HG03558 (cell line): ENCODE results near the gene UBE2B.
"Not testable (repeated sequence)": the region's sequence is repeated elsewhere in the genome, so short reads cannot be mapped to it uniquely, and the experiment has no call there.

Source experiments
- ATAC-seq: cut with Tn5 transposase; IDR thresholded peaks from one replicate; pipeline ENCODE4 v1.9.1; 2021; ENCODE audit warnings: moderate number of reproducible peaks; ENCODE audit not compliant: unreplicated experiment; ENCODE audit errors: extremely low read depth

UBE2B gene

DNA sequence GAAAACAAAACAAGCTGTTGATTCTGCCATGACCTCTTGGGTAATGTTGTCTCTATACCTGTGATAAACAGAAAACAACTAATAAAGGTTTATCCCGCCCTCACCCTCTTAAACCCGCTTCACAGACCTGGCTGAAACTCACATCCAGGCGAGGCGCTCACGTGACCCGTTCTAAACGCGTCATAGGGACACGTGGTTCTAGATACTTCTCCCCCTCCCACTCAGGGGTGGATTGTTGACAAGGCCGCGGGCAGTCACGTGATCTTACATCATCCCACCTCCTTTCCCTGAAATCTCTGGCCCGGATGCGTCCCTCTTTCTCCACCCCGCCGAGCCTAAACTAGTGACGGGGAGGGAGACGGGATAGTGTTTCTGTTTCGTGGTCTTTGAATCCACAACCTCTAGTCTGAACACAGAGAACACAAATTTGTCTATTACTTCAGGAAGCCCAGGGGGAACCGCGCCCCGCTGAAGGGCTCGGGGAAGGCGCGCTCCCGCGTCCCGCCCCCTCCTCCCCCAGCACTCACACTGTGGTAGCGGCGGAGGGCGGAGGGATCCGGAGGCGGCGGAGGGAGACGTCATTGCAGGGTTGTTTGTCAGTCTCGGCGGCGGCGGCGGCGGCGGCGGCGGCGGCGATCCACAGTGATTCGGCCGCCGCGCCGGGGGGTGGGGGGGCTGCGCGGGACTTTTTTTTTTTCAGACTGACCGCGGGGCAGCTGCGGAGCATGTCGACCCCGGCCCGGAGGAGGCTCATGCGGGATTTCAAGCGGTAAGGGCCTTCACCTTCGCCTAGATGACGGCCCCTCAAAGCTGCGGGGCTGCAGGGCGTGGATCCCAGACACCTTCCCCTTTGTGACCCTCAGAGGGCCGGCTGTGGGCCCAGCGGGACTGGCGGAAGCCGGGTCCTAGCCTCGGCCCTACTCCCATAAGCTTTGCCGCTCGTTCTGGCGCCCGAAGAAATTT lies at the start of gene UBE2B:
Gene UBE2B (plus strand): TSS at position 699 of the 963 bp plus-strand sequence. CDS start 27 bp downstream, at position 726.
- ATAC-seq: peak; percentile 52

DNA sequence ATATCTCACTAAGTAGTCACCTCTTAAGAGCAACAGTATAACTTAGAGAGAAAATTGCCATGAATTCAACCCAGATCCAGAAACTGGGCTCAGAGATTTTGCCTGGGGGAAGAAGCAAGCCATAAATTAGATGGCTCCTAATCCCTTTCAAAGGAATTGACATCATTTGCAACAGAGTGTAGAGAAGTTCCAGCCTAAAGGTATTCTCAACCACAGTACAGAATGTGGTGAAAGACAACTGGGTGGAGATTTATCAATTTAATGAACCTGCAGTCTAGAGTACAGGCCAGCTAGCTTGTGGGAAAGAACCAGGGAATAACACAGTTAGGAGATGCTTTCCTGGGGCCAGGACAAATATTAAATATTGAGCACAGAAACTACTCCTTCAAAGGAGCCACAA lies 44.0 kb upstream of the UBE2B start:
- ATAC-seq: no peak

DNA sequence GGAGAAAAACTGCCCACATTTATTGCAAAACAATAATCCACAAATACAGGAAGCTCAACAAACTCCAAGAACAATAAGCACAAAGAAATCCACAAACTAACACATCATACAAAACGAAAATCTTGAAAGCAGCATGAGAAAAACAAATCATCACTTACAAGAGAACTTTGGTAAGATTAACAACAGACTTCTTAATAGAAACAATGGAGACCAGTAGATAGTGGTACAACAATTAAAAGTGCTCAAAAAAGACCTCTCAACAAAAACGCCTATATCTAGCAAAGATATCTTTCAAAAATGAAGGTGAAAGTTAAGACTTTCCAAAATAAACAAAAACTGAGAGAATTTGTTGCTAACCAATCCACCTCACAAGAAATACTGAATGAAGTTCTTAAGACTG lies 42.8 kb upstream of the UBE2B start:
- no peak for ATAC-seq

DNA sequence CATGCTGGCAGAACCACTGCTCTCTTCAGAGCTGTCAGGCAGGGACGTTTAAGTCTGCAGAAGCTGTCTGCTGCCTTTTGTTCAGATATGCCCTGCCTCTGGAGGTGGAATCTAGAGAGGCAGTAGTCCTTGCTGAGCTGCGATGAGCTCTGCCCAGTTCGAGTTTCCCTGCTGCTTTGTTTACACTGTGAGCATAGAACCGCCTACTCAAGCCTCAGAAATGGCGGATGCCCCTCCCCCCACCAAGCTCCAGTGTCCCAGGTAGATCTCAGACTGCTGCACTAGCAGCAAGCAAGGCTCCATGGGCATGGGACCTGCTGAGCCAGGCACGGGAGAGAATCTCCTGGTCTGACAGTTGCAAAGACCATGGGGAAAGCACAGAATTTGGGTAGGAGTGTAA lies 34.5 kb upstream of the UBE2B start:
- ATAC-seq: not testable (repeated sequence)

DNA sequence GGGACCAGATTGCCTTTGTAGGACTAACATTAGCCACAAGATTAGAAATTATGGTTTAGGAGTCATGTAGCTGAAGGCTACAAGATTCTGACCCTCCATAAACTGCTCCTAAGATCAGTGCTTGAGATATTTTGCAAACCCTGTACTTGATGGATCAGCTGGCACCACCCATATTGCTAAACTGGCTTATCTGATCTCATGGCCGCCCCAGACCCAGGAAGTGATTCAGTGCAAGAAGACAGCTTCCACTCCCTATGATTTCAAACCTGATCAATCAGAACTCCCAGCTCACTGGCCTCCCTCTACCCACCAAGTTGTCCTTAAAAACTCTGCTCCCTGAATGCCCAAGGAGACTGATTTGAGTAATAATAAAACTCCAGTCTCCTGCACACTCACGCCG lies 27.9 kb upstream of the UBE2B start:
- not testable (repeated sequence) for ATAC-seq

DNA sequence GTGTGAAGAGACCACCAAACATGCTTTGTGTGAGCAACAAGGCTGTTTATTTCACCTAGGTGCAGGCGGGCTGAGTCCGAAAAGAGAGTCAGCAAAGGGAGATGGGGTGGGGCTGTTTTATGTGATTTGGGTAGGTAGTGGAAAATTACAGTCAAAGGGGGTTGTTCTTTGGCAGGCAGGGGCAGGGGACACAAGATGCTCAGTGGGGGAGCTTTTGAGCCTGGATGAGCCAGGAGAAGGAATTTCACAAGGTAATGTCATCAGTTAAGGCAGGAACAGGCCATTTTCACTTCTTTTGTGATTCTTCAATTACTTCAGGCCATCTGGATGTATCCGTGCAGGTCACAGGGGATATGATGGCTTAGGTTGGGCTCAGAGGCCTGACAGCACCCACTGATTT lies 25.9 kb upstream of the UBE2B start:
- ATAC-seq: not testable (repeated sequence)

DNA sequence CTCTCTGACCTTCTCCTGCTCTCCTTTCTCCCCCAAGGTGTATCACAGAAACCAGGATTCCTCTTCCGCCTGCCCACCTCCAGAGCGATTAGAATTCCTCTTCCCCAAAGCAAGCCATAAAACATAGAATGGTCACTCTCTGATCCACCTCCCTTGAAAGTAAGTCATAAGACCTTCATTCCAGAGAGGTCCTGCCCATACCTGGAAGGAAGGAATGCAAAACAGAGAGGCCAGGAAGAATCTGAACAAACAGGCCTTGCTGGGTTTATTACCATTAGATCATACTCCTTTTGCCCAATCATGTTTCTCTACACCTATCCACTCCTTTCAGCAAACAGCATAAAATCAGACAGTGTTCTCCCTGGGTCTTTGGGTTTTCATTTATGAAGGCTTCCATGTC lies 25.4 kb upstream of the UBE2B start:
- ATAC-seq: no peak

DNA sequence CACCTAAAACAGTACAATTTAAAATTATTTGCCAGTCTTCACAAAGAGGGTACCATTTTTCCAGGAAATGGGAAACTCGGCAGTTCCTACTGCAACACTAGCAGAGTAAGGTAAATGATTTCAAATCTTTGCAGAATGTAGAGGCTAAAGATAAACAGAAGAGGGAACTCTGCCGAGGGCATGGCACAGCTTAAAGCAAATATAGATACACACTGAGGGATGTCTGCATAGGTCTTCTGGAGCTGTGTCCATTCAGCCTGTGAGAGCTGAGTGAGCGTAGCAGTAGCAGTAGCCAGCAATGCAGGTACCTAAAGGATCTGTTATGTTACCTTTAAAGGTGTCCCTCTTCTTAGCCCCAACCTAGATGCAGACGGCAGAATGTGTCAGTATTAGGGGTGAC lies 21.9 kb upstream of the UBE2B start:
- ATAC-seq: no peak

DNA sequence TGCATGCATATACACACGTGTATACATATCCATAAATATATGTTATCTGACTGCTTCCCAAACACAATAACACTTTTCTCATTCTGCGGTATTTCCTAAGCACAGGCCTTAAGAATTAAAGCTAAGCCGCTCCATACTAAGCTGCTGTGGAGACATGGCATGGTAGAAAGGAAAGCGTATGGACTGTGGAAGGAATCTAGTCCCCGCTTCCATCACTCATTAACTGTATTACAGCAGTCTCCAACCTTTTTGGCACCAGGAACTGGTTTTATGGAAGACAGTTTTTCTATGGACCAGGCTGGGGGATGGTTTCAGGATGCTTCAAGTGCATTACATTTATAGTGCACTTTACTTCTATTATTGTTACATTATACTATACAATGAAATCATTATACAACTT lies 15.7 kb upstream of the UBE2B start:
- ATAC-seq: no peak

DNA sequence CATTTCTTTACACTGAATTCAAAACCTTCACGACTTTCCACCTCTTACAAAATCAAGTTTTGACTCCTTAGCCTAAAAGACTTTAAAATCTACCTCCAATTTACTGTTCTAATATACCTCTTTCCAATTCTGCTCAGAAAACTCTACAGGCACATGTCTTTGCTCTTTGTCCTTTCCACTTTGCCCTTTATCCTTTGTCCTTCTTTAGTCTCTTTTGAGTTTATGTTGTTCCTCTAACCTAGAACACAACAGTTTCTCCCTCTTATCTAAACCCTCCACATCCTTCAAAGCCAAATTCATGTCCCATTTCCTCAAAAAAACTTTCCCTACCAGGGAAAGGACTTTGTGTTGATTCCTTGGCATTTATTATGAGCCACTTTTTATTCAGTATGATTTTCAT lies 5.8 kb upstream of the UBE2B start:
- ATAC-seq: no peak

DNA sequence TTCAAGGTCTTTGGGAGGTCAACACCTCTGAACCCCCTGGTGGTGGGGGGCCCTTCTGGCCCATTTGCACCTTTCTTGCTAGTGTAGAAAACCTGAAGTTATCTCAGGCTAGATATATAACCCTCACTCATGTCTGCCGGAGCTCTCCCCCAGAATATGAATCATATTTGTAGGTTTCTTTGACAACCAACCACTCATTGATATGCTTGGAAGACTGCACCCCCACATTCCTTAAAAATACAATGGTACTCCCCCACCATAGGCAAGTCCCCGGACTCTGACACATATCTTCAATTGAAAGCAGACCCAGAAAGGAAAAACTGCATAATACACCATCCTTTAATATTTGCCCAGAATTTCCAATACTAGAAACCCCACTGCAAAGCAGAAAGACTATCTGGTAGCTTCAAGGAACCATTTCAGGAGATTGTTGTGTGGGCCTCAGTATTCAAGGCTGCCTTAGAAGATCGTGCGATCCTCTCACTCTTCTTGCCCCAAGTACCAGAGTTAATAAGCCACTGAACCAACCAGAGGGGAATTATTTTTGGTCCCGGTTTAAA lies 978 bp upstream of the UBE2B start:
- no peak for ATAC-seq

DNA sequence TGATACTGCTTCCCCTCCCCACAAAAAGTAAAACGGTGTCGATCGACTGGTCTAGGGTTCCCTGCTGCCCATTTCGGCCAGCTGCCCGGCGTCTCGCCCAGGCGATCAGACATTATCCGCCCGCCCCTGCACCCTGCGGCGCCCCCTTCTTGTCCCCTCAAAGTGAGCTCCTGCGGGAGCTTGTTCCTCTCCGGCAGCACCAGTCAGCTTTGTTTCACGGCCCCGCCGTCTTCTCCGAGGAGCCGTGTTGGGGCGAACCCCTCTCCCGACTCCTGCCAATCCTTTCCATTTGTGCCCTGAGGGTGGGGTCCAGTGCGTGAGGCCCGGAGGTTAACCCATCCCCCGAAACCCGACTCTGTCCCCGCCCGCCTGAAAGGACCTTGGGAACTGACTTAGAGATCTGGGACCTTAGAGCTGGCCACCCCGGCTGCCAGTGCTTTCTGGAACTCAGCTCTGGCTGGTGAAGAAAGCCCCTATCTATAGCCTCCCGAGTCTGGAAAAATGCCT lies 518 bp downstream of the UBE2B start:
- ATAC-seq: no peak

DNA sequence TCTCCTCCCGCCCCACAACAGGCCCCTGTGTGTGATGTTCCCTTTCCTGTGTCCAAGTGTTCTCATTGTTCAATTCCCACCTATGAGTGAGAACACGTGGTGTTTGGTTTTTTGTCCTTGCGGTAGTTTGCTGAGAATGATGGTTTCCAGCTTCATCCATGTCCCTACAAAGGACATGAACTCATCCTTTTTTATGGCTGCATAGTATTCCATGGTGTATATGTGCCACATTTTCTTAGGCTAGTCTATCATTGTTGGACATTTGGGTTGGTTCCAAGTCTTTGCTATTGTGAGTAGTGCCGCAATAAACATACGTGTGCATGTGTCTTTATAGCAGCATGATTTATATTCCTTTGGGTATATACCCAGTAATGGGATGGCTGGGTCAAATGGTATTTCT lies 2.3 kb downstream of the UBE2B start:
- ATAC-seq: not testable (repeated sequence)

DNA sequence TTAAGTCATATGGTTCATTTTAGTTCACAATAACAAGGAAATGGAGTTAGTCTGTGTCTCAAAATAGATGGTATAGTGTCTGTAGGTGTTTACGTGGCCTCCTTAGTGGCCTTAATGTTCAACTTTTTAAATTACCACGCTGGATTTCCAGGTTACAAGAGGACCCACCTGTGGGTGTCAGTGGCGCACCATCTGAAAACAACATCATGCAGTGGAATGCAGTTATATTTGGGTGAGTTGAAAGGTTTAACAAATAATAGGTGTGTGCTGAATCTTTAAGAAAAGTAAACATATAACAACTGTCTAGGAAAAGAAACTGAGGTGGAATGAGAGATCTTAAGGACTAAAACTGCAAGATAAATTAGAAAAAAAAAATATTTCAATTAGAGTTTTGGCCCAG lies 2.9 kb downstream of the UBE2B start:
- ATAC-seq: no peak

DNA sequence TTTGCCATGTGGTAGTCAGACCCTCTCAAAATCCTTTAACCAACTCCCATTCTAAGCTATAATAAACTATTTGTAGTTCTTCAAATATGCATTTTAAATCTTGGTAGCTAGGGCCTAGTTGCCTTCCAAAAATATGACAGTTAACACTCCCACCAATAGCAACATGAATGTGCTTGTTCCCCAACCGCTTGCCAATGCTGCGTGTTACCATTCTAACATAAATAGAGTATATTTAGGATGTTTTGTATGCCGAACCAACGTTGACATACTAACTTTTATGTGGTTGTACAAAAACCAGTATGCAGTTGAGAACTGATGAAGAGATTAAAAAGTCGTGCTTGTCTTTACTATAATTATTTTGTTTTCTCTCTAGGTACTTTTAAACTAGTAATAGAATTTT lies 9.0 kb downstream of the UBE2B start:
- ATAC-seq: no peak

DNA sequence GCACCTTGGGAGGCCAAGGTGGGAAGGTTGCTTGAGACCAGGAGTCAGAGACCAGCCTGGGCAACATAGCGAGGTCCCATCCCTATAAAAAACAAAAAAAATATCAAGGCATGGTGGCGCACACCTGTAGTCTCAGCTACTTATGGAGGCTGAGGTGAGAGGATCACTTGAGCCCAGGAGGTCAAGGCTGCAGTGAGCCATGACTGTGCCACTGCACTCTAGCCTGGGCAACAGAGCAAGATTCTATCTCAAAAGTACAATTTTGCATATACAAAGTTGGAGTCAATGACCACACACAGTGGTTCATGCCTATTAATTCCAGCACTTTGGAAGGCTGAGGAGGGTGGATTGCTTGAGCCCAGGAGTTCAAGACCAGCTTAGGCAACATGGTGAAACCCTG lies 10.8 kb downstream of the UBE2B start:
- not testable (repeated sequence) for ATAC-seq

DNA sequence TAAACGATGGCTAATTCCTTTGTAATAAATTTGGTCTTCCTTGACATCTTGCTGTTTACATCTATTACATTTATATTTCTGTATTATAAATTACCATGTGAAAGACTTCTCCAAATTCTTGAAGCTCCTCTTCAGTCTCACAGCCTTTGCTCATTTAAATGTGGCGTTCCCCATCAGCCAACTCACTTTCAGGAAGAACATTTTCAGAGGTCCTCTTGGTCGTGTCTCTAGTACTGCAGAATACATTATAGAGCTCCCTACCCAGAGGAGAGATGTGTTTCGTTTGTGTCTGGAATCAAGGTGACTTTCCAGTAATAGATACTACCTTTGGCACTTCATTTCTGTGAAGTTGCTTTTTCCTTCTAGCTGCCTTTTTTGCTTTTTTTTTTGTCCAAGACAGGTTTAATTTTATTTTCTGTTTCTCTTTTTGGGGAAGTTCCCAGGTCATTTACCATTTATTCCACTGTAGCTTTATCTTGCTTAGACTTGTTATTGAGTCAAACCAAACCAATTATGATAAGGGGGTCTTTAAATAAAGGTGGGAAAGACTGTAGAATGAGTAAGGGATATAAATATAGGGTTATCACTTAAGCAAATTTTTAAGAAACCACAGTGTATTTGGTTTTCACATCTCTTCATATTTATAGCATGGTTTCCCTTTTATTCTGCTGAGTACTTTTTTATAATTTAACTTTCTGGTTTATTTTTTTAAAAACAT lies 12.8 kb downstream of the UBE2B start:
- no peak for ATAC-seq

DNA sequence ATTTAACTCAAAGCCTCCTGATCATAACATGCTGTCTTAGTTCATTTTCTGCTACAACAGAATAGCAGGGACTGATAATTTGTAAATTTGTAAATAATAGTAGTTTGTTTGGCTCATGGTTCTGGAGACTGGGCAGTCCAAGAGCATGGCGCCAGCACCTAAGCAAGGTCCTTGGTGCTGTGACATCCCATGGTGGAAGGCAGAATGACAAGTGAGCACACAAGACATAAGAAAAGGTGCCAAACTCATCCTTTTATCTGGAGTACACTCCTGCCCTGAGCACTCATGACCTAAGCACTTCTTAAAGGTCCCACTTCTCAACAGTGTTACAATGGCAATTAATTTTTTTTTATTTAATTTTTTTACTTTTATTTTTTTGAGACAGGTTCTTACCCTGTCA lies 16.1 kb downstream of the UBE2B start:
- no peak for ATAC-seq

DNA sequence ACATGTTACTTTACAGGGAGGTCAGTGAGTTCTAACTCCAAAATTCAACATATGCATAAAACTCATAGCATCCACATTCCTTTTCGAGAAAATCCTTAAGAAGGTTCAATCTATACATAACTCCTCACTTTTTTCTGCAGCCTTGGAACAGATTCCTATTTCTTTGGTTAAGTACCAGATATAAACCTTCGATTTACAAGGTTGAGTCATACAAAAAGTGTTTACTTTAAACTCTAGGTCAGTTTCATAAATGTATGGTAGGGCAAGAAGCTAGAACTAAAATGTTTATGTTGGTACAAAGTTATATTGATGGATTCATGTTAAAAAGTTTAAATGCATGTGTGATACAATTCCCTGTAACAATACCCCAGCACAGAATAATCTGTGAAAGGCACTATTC lies 20.9 kb downstream of the UBE2B start:
- no peak for ATAC-seq

DNA sequence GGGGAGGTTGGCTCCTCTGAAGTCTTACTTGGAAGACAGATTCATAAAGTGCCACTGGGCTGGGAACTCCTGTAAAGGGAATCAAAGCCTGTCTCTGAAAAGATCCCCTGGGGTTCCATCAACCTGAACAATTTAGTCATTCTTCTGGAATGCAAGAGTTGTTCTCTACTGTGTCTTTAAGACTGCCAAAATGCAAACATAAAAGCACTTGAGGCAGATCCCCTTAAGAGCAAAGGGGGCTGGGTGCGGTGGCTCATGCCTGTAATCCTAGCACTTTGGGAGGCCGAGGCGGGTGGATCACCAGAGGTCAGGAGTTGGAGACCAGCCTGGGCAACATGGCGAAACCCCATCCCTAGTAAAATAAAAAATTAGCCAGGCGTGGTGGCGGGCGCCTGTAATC lies 23.6 kb downstream of the UBE2B start:
- ATAC-seq: no peak

DNA sequence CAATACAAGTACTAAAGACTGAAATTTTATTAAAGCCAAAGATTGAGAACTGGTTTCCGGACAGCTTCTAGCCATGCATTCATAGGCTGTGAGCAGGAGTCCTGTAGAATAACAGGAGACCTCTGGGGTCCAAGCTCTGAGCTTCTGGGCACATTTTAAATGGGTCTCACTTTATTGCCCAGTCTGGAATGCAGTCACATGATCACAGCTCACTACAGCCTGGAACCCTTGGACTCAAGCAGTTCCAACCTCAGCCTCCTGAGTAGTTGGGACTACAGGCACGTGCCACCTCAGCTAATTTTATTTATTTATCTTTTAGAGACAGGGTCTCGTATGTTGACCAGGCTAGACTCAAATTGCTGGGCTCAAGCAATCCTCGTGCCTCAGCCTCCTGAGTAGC lies 24.9 kb downstream of the UBE2B start:
- ATAC-seq: no peak
